Activated gamma-delta T cell treated with anti-CD3 and anti-CD28 coated beads, Interleukin-2, amount 50 U/mL, for 16 hours (primary cell): ENCODE data around the gene CLN3.
"Not testable (repeated sequence)": the region's sequence is repeated elsewhere in the genome, so short reads cannot be mapped to it uniquely, and the experiment has no call there.

Source experiments
- DNase-seq: peaks from one replicate; pipeline ENCODE4 v3.0.0-alpha.2; 2020; ENCODE audit warnings: low read depth

Gene CLN3

GRCh38 chr16:28491970-28492474 lies at the start of gene CLN3:
TSS of gene CLN3 (minus strand) at chr16:28492074. CDS start at chr16:28491759, 315 bp downstream.
- peak; percentile 80 for DNase-seq

DNA sequence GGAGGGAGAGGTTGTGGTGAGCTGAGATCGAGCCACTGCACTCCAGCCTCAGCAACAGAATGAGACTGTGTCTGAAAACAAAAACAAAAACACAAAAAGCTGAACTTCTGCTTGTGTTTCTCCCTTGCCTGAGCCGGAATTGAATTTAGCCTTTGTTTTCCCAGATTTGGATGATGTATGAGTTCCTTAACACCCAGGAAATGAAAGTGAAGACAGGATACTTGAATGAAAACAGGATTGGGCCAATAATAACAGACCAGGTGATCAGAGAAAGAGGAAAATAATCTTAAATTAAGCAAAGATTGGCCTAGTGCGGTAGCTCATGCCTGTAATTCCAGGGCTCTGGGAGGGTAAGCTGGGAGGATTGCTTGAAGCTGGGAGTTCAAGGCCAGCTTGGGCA lies 48.5 kb upstream of the CLN3 start:
- DNase-seq: no peak

DNA sequence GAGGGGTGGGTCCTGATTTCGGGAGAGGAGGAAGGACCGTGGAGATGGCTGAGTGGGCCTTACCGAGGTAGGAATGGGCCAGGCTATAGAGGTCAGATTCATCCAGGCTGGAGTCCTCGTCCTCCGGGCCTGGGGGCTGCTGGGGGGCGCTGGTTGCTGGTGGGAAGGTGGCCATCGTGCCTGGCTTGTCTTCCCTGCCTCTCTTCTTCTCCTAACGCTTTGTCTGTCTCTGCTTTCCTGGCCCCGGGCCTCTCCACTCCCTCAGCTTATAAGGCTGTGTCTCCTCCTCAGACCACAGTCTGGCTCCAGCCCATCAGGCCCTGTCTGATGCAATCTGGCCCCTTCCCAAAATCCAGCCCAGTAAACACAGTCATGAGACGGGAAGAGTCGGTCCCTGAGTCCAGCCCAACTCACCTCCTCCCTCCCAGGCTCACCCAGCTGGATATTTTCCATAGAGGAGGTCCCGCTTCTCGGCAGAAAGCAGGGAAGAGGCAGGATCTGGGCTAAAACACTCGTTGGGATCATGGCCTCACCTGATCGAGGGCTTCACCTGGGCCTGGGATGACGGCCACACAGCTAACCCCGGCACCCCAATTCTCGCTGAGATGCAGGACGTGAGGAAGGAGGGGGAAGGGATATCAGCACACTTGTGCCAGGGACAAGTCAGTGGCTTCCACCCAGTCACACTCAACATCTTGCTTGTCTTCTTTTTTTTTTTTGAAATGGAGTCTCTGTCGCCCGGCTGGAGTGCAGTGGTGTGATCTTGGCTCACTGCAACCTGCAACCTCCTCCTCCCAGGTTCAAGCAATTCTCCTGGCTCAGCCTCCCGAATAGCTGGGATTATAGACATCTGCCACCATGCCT lies 47.1 kb upstream of the CLN3 start, which contains the start of gene NUPR1:
Gene NUPR1, minus strand, starts transcription at position 242 of the 864 bp plus-strand sequence. Its CDS starts 67 bp downstream, at position 175.
- no peak for DNase-seq

DNA sequence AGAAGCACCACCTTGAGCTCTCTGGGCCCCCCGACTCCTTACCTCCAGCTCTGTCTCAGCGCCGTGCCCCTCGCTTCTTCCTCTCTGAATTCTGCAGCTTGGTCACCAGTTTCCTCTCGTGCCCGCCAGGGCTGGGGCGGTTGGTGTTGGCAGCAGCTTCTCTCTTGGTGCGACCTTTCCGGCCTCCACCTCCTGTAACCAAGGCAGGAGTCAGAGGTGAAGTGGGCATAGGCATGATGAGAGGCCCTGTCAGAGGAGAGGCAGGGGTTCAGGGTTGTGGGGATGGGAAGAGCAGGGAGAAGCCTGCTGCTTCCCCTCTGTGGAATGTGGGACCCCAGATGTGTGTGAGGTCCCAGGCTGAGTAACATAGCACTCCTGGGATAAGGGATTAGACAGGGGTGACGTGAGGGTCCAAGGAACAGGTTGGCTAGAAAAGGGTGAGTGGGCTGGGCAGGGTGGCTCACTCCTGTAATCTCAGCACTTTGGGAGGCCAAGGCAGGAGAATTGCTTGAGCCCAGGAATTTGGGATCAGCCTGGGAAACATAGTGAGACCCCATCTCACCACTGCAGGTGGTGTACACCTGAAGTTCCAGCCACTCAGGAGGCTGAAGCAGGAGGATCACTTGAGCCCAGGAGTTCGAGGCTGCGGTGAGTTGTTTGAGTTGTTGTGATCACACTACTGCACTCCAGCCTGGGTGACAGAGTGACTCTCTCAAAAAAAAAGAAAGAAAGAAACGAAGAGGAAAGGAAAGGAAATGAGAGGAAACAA lies 46.3 kb upstream of the CLN3 start:
- no peak for DNase-seq

GRCh38 chr16:28537076-28537475 lies 45.2 kb upstream of the CLN3 start:
- DNase-seq: no peak

- DNase-seq: no peak
Observed at GRCh38 chr16:28534542-28535373, 42.9 kb upstream of the CLN3 start.

DNA sequence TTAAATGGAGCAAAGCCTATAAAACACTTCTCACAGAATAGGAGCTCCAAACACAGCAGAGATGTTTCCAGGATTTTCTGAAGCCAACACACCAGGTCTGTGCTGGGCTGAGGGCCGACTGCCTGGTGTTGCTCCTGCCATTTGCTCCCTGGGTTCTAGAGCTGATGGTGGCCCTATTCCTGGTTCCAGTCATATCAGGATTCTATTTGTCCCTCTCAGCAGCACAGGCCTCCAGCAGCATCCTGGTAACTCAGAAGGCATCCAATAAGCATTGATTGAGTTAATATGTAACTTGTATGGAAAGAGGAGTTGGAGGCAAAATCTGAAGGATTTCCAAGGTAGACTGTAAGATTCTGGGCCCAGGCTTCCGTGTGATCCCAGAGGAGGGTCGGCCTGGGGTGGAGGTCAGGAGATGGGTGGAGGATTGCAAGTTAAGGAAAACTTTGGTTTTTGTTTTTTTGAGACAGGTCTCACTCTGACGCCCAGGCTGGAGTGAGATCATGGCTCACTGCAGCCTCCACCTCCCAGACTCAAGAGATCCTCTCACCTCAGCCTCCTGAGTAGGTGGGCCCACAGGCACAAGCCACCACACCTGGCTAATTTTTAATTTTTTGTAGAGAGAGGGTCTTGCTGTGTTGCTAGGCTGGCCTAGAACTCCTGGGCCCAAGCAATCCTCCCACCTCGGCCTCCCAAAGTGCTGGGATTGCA lies 41.2 kb upstream of the CLN3 start:
- no peak for DNase-seq

DNA sequence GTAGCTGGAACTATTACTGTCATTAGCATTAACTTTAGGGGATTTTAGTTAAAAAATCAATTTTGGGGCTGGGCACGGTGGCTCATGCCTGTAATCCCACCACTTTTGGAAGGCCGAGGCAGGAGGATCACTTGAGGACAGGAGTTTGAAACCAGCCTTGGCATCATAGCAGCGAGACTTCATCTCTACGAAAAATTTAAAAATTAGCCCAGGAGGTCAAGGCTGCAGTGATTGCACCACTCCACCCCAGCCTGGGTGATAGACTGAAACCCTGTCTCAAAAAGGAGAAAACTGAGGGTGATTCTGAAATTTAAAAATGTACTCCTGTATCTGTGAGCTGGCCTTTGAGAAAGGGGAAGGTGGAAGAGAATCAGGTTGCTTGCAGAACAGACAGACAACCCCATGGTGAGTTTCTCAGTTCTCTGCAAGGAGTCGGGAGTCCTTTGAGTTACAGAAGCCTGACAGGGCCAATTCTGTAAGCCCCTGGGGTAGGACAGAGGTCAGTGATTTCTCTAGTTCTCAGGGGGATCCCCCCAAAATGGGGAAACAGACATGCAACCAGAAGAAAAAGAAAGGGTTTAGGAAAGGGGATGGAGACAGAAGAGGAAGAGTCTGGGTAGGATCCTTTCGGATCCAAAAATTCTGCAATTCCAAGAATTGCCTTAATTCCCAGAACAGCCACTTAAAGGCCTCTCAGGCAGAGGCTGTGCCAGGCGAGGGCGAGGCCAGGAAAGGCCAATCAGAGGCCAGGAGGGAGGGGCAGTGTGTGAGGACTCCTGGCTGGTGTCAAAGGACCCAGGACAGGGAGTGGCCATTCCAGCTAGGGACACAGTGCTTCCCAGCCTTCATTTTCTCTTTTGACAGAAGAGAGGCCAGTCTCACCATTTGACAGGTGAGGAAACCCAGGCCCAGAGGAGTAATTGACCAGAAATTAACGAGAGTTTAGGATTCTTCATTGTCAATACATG lies 40.2 kb upstream of the CLN3 start:
- DNase-seq: no peak

GRCh38 chr16:28529124-28529523 lies 37.2 kb upstream of the CLN3 start:
- DNase-seq: no peak

DNA sequence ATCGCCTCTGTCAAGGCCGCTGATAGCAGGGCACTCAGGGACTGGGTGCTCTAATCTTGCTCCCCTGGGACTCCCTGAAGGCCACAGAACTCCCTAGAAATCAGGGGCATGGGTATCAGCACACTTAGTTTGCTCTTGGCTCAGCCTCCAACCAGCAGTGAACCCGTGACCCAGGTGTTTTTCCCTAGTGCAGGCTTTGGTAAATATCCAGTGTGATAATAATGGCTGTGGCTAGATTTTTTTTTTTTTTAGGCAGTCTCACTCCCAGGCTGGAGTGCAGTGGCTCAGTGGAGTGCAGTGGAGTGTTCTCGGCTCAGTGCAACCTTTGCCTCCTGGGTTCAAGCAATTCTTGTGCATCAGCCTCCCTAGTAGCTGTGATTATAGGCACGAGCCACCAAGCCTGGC lies 36.6 kb upstream of the CLN3 start:
- DNase-seq: no peak

DNA sequence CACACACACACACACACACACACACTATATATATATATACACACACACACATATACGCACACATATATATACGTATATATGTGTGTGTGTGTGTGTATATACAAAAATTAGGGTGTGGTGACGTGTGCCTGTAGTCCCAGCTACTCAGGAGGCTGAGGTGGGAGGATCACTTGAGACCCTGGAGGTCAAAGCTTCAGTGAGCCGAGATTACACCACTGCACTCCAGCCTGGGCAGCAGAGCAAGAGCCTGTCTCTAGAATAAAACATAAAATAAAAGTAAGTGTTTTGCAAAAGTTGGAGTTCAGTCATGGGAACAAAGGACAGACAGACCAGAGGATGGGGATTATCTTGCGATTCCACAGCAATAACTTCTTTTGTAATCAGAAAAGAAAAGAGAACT lies 36.1 kb upstream of the CLN3 start:
- DNase-seq: no peak

- not testable (repeated sequence) for DNase-seq
Observed at GRCh38 chr16:28527100-28527785, 35.4 kb upstream of the CLN3 start.

DNA sequence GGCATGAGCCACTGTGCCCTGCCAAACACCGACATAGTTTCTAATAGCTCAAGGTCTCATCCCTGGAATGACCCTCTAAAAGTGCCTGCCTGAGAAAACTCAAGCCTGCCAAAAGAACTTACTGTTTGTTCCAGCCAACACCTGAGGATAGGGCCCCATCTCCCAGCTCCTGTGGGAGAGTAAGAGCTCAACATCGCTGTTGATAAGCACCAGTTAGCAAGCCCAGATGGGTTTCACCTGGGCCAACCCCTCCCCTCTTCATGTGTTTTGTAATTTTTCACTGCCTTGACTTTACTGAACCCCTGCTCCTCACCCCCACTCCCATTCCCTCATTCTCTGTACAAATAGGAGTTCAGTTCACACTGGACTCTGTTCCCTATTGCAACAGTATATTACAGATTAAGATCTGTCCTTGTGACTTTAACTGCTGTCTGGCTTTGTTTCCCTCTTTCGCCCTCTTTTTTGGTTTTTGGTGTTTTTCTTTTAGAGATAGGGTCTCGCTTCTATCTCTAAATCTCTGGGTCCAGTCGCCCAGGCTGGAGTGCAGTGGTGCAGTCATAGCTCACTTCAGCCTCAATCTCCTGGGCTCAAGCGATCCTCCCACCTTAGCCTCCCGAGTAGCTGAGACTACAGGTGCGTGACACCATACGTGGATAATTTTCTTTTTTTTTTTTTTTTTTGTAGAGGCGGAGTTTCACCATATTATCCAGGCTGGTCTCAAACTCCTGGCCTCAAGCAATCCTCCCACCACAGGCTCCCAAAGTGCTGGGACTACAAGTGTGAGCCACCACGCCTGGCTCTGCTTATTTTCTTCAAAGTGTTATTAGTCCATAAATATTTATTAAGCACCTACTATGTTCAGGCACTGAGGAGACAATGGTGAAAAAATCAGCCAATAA lies 34.6 kb upstream of the CLN3 start:
- no peak for DNase-seq

DNA sequence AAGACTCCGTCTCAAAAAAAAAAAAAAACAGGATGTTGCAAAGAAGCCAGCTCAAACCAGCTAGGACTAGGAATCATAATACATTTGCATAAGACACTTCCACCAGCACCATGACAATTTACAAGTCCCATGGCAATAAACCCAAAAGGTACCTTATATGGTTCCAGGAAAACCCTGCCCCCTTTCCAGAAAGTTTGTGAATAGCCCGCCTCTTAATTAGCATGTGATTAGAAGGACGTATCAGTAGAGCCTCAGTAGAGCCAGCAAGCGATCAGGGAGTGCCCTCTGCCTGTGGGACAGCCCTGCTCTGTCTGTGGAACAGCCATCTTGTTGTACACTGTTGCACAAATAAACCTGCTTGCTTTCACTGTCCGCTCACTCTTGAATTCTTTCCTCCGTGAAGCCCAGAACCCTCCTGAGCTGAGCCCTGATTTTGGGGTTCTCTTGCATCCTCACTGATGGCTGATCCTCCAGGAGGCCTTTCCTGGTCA lies 32.9 kb upstream of the CLN3 start:
- no peak for DNase-seq

DNA sequence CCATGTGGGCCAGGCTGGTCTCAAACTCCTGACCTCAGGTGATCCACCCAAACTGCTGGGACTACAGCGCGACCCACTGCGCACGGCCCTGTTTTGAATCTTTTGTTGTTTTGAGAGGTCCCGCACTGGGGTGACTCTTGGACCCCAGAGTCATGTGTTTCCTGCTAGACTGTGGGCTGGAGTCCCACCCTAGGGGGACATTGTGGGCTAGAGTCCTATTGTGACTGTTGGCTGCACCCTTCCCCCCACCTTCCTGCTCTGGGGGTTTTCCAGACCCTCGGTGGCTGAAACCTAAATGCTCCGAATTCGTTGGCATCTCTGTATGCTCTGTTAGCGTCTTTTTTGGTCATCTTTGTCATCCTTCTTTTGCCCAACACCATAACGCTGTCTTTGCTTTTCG lies 30.9 kb upstream of the CLN3 start:
- DNase-seq: no peak

GRCh38 chr16:28521436-28521835 lies 29.6 kb upstream of the CLN3 start:
- no peak for DNase-seq

- no peak for DNase-seq
Observed at GRCh38 chr16:28520672-28521071, 28.8 kb upstream of the CLN3 start.

DNA sequence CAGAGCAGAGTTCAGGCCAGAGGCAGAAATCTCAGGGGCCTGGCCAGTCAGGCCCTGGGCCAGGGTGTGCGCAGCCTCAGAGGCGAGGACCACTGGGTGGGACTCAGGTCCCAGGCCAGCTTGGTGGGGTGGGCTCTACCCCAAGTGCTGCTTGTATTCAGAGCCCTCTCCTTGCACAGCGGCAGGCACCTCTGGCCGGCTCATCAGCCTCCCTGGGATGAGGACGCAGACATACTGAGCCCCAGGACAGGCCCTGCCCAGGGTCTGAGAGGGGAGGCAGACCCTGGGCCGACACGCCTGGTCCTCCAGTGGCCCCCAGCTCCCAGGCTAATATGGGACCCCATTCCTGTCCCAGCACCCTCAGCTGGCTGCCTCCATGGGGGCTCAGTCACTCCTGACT lies 22.4 kb upstream of the CLN3 start:
- DNase-seq: no peak
